HepG2 (cell line): ENCODE data around the gene OXSM.

Experiments
- CREB1 ChIP-seq, 2 experiments: fragments of 450-650 bp in 1 of 2; IDR thresholded peaks; 2 replicates each; pipeline ENCODE4 v1.6.1; 2016 to 2017; ENCODE audit warnings: control low read depth in 1 of 2, mild to moderate bottlenecking in 1 of 2, missing compliant biosample characterization in 1 of 2, missing genetic modification characterization in 1 of 2
- CTCF ChIP-seq: sonication (generic); formaldehyde crosslinking; IDR thresholded peaks from 2 replicates; pipeline ENCODE4 v1.5.0; 2020; ENCODE audit warnings: mild to moderate bottlenecking, missing genetic modification reagents, moderate library complexity
- NR1H2 ChIP-seq: sonication (generic); formaldehyde crosslinking; IDR thresholded peaks from 2 replicates; pipeline ENCODE4 v1.8.1; 2022; ENCODE audit warnings: low read depth, missing genetic modification reagents, borderline replicate concordance
- POLR2A ChIP-seq, 2 experiments: IDR thresholded peaks; 2 replicates each; pipeline ENCODE4 v1.6.1; 2011; ENCODE audit warnings: low read depth in 2 of 2, low read length in 2 of 2, mild to moderate bottlenecking in 1 of 2, moderate library complexity in 1 of 2; ENCODE audit not compliant: insufficient read depth in 1 of 2
- ZNF143 ChIP-seq: sonication (generic); formaldehyde crosslinking; IDR thresholded peaks from 2 replicates; pipeline ENCODE4 v1.4.0; 2020; ENCODE audit warnings: missing genetic modification reagents
- ZSCAN20 ChIP-seq: sonication (generic); formaldehyde crosslinking; IDR thresholded peaks from 2 replicates; pipeline ENCODE4 v1.4.0; 2020; ENCODE audit warnings: missing genetic modification reagents, mild to moderate bottlenecking, borderline replicate concordance
- TF ChIP-seq, protein P1 (sequence below): sonication (generic); formaldehyde crosslinking; IDR thresholded peaks from 2 replicates; pipeline ENCODE4 v1.9.0; 2021; ENCODE audit warnings: missing genetic modification reagents, borderline replicate concordance

- TF ChIP-seq CTCF (CRISPR knock-in tag), result no peak
- TF ChIP-seq ZNF143 (CRISPR knock-in tag), result no peak
- no peak for TF ChIP-seq CREB1 (IDR thresholded peaks at IDR 0.05)
- no peak for TF ChIP-seq CREB1 (CRISPR knock-in tag; IDR thresholded peaks at IDR 0.05)
- TF ChIP-seq NR1H2 (CRISPR knock-in tag), result no peak
- no peak for TF ChIP-seq ZSCAN20
- TF ChIP-seq POLR2A (IDR thresholded peaks at IDR 0.05; ENCODE audit: insufficient read depth in 1 of 2, low read depth in 2 of 2, low read length in 2 of 2), result no peak
- TF ChIP-seq, protein P1, sequence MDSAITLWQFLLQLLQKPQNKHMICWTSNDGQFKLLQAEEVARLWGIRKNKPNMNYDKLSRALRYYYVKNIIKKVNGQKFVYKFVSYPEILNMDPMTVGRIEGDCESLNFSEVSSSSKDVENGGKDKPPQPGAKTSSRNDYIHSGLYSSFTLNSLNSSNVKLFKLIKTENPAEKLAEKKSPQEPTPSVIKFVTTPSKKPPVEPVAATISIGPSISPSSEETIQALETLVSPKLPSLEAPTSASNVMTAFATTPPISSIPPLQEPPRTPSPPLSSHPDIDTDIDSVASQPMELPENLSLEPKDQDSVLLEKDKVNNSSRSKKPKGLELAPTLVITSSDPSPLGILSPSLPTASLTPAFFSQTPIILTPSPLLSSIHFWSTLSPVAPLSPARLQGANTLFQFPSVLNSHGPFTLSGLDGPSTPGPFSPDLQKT, result no peak
These were observed 28.4 kb downstream of the OXSM start for GRCh38 chr3:25818335-25818734.
